Hepatocyte (in vitro differentiated cells): Measurements from ENCODE around the gene SLX4IP. TPM values are rescaled to one million over a fixed set of nuclear protein-coding genes. Genes with fewer than 3 reads are reported as not detected.

ENCODE experiments used
- DNase-seq: peaks from one replicate; pipeline ENCODE4 v3.0.0-alpha.2; 2016; ENCODE audit warnings: low spot score
- H2AFZ ChIP-seq: fragments of 200-600 bp; sonication (generic); 2 replicates; pipeline ENCODE4 v1.6.0; 2016; ENCODE audit warnings: antibody characterized with exemption, mild to moderate bottlenecking
- H3K27ac ChIP-seq: fragments of 200-600 bp; sonication (generic); 2 replicates; pipeline ENCODE4 v1.5.1; 2016; ENCODE audit warnings: mild to moderate bottlenecking
- H3K27me3 ChIP-seq: fragments of 200-600 bp; sonication (generic); 2 replicates; pipeline ENCODE4 v1.6.1; 2016
- H3K36me3 ChIP-seq: fragments of 200-600 bp; sonication (generic); replicated peaks from 2 replicates; pipeline ENCODE4 v1.5.1; 2016; ENCODE audit warnings: low read depth; ENCODE audit not compliant: insufficient read depth
- H3K4me1 ChIP-seq: fragments of 200-600 bp; sonication (generic); 2 replicates; pipeline ENCODE4 v1.5.1; 2016; ENCODE audit warnings: mild to moderate bottlenecking, moderate library complexity; ENCODE audit not compliant: insufficient read depth
- H3K4me2 ChIP-seq: fragments of 200-600 bp; sonication (generic); 2 replicates; pipeline ENCODE4 v1.6.0; 2016
- H3K4me3 ChIP-seq: fragments of 200-600 bp; sonication (generic); 2 replicates; pipeline ENCODE4 v1.5.1; 2016; ENCODE audit warnings: mild to moderate bottlenecking
- H3K79me2 ChIP-seq: fragments of 200-600 bp; sonication (generic); 2 replicates; pipeline ENCODE4 v1.6.0; 2017; ENCODE audit warnings: mild to moderate bottlenecking
- H3K9me2 ChIP-seq: fragments of 200-600 bp; sonication (generic); replicated peaks from 2 replicates; pipeline ENCODE4 v1.6.0; 2017; ENCODE audit warnings: mild to moderate bottlenecking; ENCODE audit not compliant: insufficient read depth
- H3K9me3 ChIP-seq: fragments of 200-600 bp; sonication (generic); 2 replicates; pipeline ENCODE4 v1.5.1; 2016; ENCODE audit warnings: low read depth, mild to moderate bottlenecking
- H4K20me1 ChIP-seq: fragments of 200-600 bp; sonication (generic); 2 replicates; pipeline ENCODE4 v1.6.0; 2016; ENCODE audit warnings: mild to moderate bottlenecking; ENCODE audit not compliant: insufficient read depth, poor library complexity, severe bottlenecking
- CTCF ChIP-seq: fragments of 200-600 bp; sonication (generic); IDR thresholded peaks from 2 replicates; pipeline ENCODE4 v1.5.1; 2016; ENCODE audit warnings: antibody characterized with exemption, mild to moderate bottlenecking; ENCODE audit not compliant: poor library complexity
- EZH2 ChIP-seq: fragments of 200-600 bp; sonication (generic); IDR thresholded peaks from 2 replicates; pipeline ENCODE4 v1.6.1; 2016; ENCODE audit warnings: antibody characterized with exemption, mild to moderate bottlenecking, borderline replicate concordance
- EZH2phosphoT487 ChIP-seq: fragments of 200-600 bp; sonication (generic); IDR thresholded peaks from one replicate; pipeline ENCODE4 v1.6.1; 2018; ENCODE audit warnings: antibody characterized with exemption, mild to moderate bottlenecking, low read depth, moderate library complexity; ENCODE audit not compliant: unreplicated experiment, severe bottlenecking
- WGBS: methylation state at CpG from one replicate; pipeline ENCODE4 v1.1.6; 2016; ENCODE audit warnings: low lambda C conversion rate; ENCODE audit errors: missing lambda C conversion rate; 5-methylcytosine and 5-hydroxymethylcytosine counted together
- polyA plus RNA-seq: library from polyadenylated mRNA; unstranded; fragments of >200 nt; fragmentation: Nextera tagmentation; extraction: Ambion mirVana; gene quantifications from 2 replicates; pipeline ENCODE4 v1.2.1, GENCODE V29; 2016
- total RNA-seq: library from RNA; depleted of rRNA; stranded (reverse); fragments of >200 nt; gene quantifications from 2 replicates; pipeline ENCODE4 v1.2.3, GENCODE V29; 2014

SLX4IP gene
- total and polyA plus RNA-seq, 2 experiments from 2014 or later = 2.9 to 5.7 TPM

- peak overlapping the region; percentile 31 for H3K4me3 ChIP-seq
- peak overlapping the region; percentile 87 for H3K4me2 ChIP-seq
- H3K27ac ChIP-seq = peak overlapping the region; percentile 90
- H3K4me1 ChIP-seq = peaks cover 6% of the 10 kb centered on the region
- WGBS = 54% methylated on average over 30 of the region's 30 CpGs
- no peaks in the 10 kb centered on the region for H3K9me2 ChIP-seq
- no peaks in the 10 kb centered on the region for H3K36me3 ChIP-seq
- peaks cover 74% of the 10 kb centered on the region for H3K79me2 ChIP-seq
- H3K9me3 ChIP-seq = no peaks in the 10 kb centered on the region
- TF ChIP-seq EZH2 = no peak
- TF ChIP-seq EZH2phosphoT487 = no peak
- TF ChIP-seq CTCF = no peak
- peak overlapping the region; percentile 67 for H2AFZ ChIP-seq
- H3K27me3 ChIP-seq = no peaks in the 10 kb centered on the region
- no peaks in the 10 kb centered on the region for H4K20me1 ChIP-seq
- no peak for DNase-seq
Observed at GRCh38 chr20:10433014-10433622, 2.0 kb upstream of the SLX4IP start.

DNA sequence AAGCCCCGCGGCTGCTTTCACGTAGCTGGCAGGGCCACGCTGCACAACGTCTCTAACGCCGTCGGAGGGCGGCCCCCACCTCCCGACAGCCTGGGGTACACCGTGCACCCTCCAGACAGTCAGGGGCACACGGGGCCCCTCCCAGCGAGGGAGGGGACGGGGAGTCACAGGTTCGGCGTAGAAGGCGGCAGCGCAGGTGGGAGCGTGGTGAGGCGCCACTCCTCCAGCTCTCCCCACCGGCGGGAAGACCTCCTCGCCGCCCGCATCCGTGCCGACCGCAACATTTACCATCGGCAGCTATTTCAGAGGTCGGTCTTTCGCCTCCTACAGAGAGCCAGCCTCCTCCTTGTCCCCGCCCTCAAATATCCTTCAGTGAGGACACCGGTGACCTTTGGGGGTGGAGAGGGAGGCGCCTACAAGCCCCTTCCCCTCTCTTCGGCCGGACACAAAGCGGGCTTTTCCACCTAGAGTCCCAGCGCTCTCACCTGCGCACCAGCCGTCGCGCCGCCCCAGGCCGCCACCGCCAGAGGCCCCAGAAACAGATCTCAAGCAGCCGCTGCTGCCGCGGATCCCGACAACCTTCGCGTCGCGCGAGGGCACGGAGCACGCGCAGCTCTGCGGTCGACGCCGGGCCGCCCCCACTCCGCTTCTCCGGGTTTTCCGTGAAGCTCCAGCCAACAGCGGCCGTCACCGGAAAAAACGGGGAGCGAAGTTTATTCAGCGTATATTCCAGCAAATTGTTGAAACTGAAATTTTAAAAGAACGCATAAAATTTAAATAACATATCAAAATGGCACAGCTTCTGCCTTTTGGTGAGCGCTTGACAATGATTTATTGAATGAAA, 1.3 kb upstream of the SLX4IP start, which contains the start of gene MKKS:
Gene MKKS, minus strand, starts transcription at position 600 of the 844 bp plus-strand sequence. CDS start 20,708 bp downstream, outside the sequence.
- Histone ChIP-seq H3K27me3 (no peaks in the 10 kb centered on the region), H3K9me2 (no peaks in the 10 kb centered on the region), H3K4me1 (peaks cover 6% of the 10 kb centered on the region), H2AFZ (peak within 1 kb of the TSS; percentile 67), H3K36me3 (no peaks in the 10 kb centered on the region), H4K20me1 (no peaks in the 10 kb centered on the region), H3K27ac (peak within 1 kb of the TSS; percentile 90), H3K9me3 (no peaks in the 10 kb centered on the region), H3K4me2 (peak within 1 kb of the TSS; percentile 87), H3K4me3 (peak within 1 kb of the TSS; percentile 50), H3K79me2 (peaks cover 70% of the 10 kb centered on the region)
- WGBS = under 1% methylated on average over 70 of the region's 73 CpGs
- peak; percentile 96 for DNase-seq
- TF ChIP-seq EZH2phosphoT487 (no peak), CTCF (no peak), EZH2 (no peak)

DNA sequence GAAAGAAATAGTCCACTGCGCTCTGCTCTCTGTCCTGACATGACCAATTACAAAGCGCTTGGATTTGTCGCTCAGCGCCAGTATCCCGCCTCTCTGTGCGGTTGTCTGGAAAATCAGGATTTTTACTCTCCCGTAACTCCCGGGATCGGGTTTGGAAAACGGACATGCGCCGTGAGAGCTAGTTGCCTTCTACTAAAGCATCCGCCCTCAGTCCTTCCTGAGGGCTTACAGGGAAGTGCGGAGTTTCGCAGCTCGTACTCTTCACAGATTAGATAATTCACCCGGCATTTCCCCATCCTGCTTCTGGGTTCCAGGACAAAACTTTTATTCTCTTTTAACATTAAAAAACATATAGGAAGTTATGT, 656 bp upstream of the SLX4IP start:
- Histone ChIP-seq H3K27me3 (no peaks in the 10 kb centered on the region), H3K4me3 (peak overlapping the region; percentile 50), H3K27ac (peak overlapping the region; percentile 90), H2AFZ (peak overlapping the region; percentile 67), H3K4me1 (peaks cover 6% of the 10 kb centered on the region), H4K20me1 (no peaks in the 10 kb centered on the region), H3K9me3 (no peaks in the 10 kb centered on the region), H3K79me2 (peaks cover 69% of the 10 kb centered on the region), H3K4me2 (peak overlapping the region; percentile 87), H3K9me2 (no peaks in the 10 kb centered on the region), H3K36me3 (no peaks in the 10 kb centered on the region)
- no peak for TF ChIP-seq EZH2phosphoT487
- no peak for TF ChIP-seq CTCF
- TF ChIP-seq EZH2 = no peak
- DNase-seq = peak; percentile 97
- 1% methylated on average over 17 of the region's 17 CpGs for whole genome bisulfite sequencing
